Transverse colon (tissue), 4 donors: ENCODE data around the gene CHMP6. TPM values are rescaled to one million over a fixed set of nuclear protein-coding genes. Genes with fewer than 3 reads are reported as not detected.

Experiments used
- DNase-seq: peaks from one replicate; pipeline ENCODE4 v3.0.0-alpha.2; 2019
- H3K27ac ChIP-seq, 4 donors: fragments of 200-600 bp; sonication (generic); 2 replicates each; pipeline ENCODE4 v1.5.1; 2016 to 2018; ENCODE audit warnings: inconsistent platforms in 4 of 4
- H3K27me3 ChIP-seq: fragments of 200-600 bp; sonication (generic); 2 replicates; pipeline ENCODE4 v1.5.1; 2017; ENCODE audit warnings: inconsistent platforms
- H3K36me3 ChIP-seq, 4 donors: fragments of 200-600 bp; sonication (generic); 2 replicates each; pipeline ENCODE4 v1.5.1; 2017 to 2019; ENCODE audit warnings: inconsistent platforms in 4 of 4
- H3K4me1 ChIP-seq, 4 donors: fragments of 200-600 bp; sonication (generic); 2 replicates each; pipeline ENCODE4 v1.5.1; 2017 to 2020; ENCODE audit warnings: inconsistent platforms in 4 of 4
- H3K4me3 ChIP-seq, 4 donors: fragments of 200-600 bp; sonication (generic); 1 replicate in 1 of 4; 2 replicates in 3 of 4; pipeline versions ENCODE4 v1.5.1 to v1.6.1; 2017 to 2019; ENCODE audit warnings: inconsistent platforms in 4 of 4
- H3K9me3 ChIP-seq, 2 donors: fragments of 200-600 bp; sonication (generic); 2 replicates each; pipeline ENCODE4 v1.5.1; 2017 to 2019; ENCODE audit warnings: inconsistent platforms in 2 of 2
- CTCF ChIP-seq, 5 experiments: fragments of 200-600 bp in 3 of 5; fragments of 450-650 bp in 2 of 5; sonication (generic) in 3 of 5; IDR thresholded peaks; 1 replicate in 2 of 5; 2 replicates in 3 of 5; pipeline ENCODE4 v1.5.1; 2016 to 2017; ENCODE audit warnings: antibody characterized with exemption in 5 of 5, inconsistent platforms in 3 of 5, mild to moderate bottlenecking in 2 of 5, moderate library complexity in 1 of 5
- EP300 ChIP-seq: sonication (generic); formaldehyde crosslinking; IDR thresholded peaks from one replicate; pipeline ENCODE4 v1.6.1; 2017; ENCODE audit warnings: antibody characterized with exemption, low read depth
- POLR2A ChIP-seq: fragments of 450-650 bp; IDR thresholded peaks from one replicate; pipeline ENCODE4 v1.6.1; 2016; ENCODE audit warnings: antibody characterized with exemption, mild to moderate bottlenecking, moderate library complexity
- POLR2AphosphoS5 ChIP-seq, 3 donors: sonication (generic); formaldehyde crosslinking; IDR thresholded peaks; one replicate each; pipeline ENCODE4 v1.6.1; 2016; ENCODE audit warnings: antibody characterized with exemption in 3 of 3
- WGBS, 2 donors: methylation state at CpG; one replicate each; pipeline ENCODE4 v1.1.5; 2018; ENCODE audit warnings: low coverage in 1 of 2; 5-methylcytosine and 5-hydroxymethylcytosine counted together
- in situ Hi-C, 4 donors: fragments of 200-750 bp; cut with MboI; loops; one replicate each; pipeline versions ENCODE4 v1.15.0 to v1.15.1; 2017; ENCODE audit warnings: low sequenced_read_pairs in 3 of 4, low pct_ligation_motif_present in 1 of 4, low pct_unique_long_range_greater_than_20kb in 1 of 4
- intact Hi-C: fragments of 100-400 bp; cut with DNase I; formaldehyde crosslinking; loops from one replicate; pipeline ENCODE4 v1.15.1; 2023; ENCODE audit warnings: low total_unique reads
- total RNA-seq, 4 donors: library from RNA; depleted of rRNA; stranded (reverse); fragments of >200 nt; gene quantifications; one replicate each; pipeline ENCODE4 v1.1.0, GENCODE V29; 2016

CHMP6 gene
- total RNA-seq, 4 donors from 2014 or later, result 38.6 to 107 (median 41.7) TPM

GRCh38 chr17:80961541-80962330, 29.9 kb upstream of the CHMP6 start:
- H3K9me3 ChIP-seq, result no peaks in the 10 kb centered on the region
- no peak overlapping the region for H3K4me3 ChIP-seq
- no peak for DNase-seq
- H3K4me1 ChIP-seq, result peaks cover 11 to 32% (median 18%) of the 10 kb centered on the region in 4 donors
- intact Hi-C loops (no loop called here), in situ Hi-C loops (no loop called here)
- no peaks in the 10 kb centered on the region for H3K36me3 ChIP-seq
- 67 to 83% methylated on average over 1 to 21 of the region's 21 CpGs for WGBS, 2 donors
- H3K27me3 ChIP-seq, result no peaks in the 10 kb centered on the region
- no peak for TF ChIP-seq EP300
- TF ChIP-seq CTCF (IDR thresholded peaks at IDR 0.05), result peak in 1 of 5 experiments; percentile 33
- peak overlapping the region; percentile 81 to 92 (median 86) for H3K27ac ChIP-seq

- H3K27ac ChIP-seq, result peak overlapping the region; percentile 81 to 92 (median 86)
- in situ Hi-C loops, result no loop called here
- H3K36me3 ChIP-seq, result no peaks in the 10 kb centered on the region
- intact Hi-C loops, result no loop called here
- H3K9me3 ChIP-seq, result no peaks in the 10 kb centered on the region
- no peaks in the 10 kb centered on the region for H3K27me3 ChIP-seq
- DNase-seq, result no peak
- peaks cover 11 to 32% (median 18%) of the 10 kb centered on the region in 4 donors for H3K4me1 ChIP-seq
- H3K4me3 ChIP-seq, result no peak overlapping the region
- 92% methylated on average over 34 of the region's 41 CpGs; no CpG with 5 or more reads in 1 of the 2 donors for WGBS, 2 donors
- TF ChIP-seq CTCF (IDR thresholded peaks at IDR 0.05) (no peak), POLR2A (no peak), EP300 (no peak), POLR2AphosphoS5 (IDR thresholded peaks at IDR 0.05) (no peak)
Observed at GRCh38 chr17:80962356-80963329, 29.0 kb upstream of the CHMP6 start.

- Histone ChIP-seq H3K4me1 (peaks cover 11 to 30% (median 21%) of the 10 kb centered on the region in 4 donors), H3K27ac (peak overlapping the region in 1 of 4 donors; percentile 34)
Observed at GRCh38 chr17:80963812-80964543, 27.7 kb upstream of the CHMP6 start.

More at GRCh38 chr17:80963812-80964543, 27.7 kb upstream of the CHMP6 start:
- no peak for DNase-seq
- Histone ChIP-seq H3K36me3 (no peaks in the 10 kb centered on the region), H3K4me3 (no peak overlapping the region), H3K27me3 (no peaks in the 10 kb centered on the region), H3K9me3 (no peaks in the 10 kb centered on the region)
- in situ Hi-C loops, result no loop called here
- intact Hi-C loops, result no loop called here
- TF ChIP-seq CTCF (IDR thresholded peaks at IDR 0.05), result no peak
- TF ChIP-seq POLR2A, result no peak
- TF ChIP-seq POLR2AphosphoS5 (IDR thresholded peaks at IDR 0.05), result no peak
- TF ChIP-seq EP300, result no peak
- WGBS, 2 donors, result 91% methylated on average over 42 of the region's 49 CpGs; no CpG with 5 or more reads in 1 of the 2 donors
